B cell (primary cell): ENCODE data around the gene USB1. TPM values are rescaled to one million over a fixed set of nuclear protein-coding genes. Genes with fewer than 3 reads are reported as not detected.

ENCODE experiments used
- ATAC-seq: fragments of 200-7000 bp; cut with Tn5 transposase; one replicate; pipeline ENCODE4 v1.10.0; 2021; ENCODE audit warnings: low read depth, mild to moderate bottlenecking, moderate number of reproducible peaks, moderate library complexity
- CTCF ChIA-PET: fragments of 350-600 bp; sonication (Branson Sonifier 250); formaldehyde crosslinking; loops from one replicate; lab custom pipeline; 2021; ENCODE audit warnings: antibody characterized with exemption, inconsistent platforms; lab: Charles Lee
- POLR2A ChIA-PET: fragments of 350-600 bp; sonication (Branson Sonifier 250); formaldehyde crosslinking; loops from one replicate; lab custom pipeline; 2021; ENCODE audit warnings: antibody characterized with exemption; lab: Charles Lee
- DNase-seq: peaks from one replicate; pipeline ENCODE4 v3.0.0; 2013
- H2AFZ ChIP-seq: 2 replicates; pipeline ENCODE4 v1.6.1; 2012; ENCODE audit warnings: mild to moderate bottlenecking, low read depth, low read length; ENCODE audit not compliant: insufficient read depth, poor library complexity, severe bottlenecking
- H3K27ac ChIP-seq, 2 donors: 1 replicate in 1 of 2; 2 replicates in 1 of 2; pipeline ENCODE4 v1.5.1; 2012 to 2013; ENCODE audit warnings: low read length in 2 of 2, mild to moderate bottlenecking in 2 of 2, moderate library complexity in 1 of 2
- H3K27me3 ChIP-seq, 4 experiments: fragments of 200-600 bp in 1 of 4; sonication (generic) in 1 of 4; replicated peaks in 1 of 4; 1 replicate in 2 of 4; 2 replicates in 2 of 4; pipeline versions ENCODE4 v1.6.1 to v1.7.0; 2013 to 2016; ENCODE audit warnings: low read length in 3 of 4, mild to moderate bottlenecking in 2 of 4, mixed read lengths in 1 of 4, moderate library complexity in 1 of 4; ENCODE audit not compliant: insufficient read depth in 4 of 4, control insufficient read depth in 3 of 4; ENCODE audit errors: control extremely low read depth in 1 of 4
- H3K36me3 ChIP-seq, 2 experiments: replicated peaks in 1 of 2; 1 replicate in 1 of 2; 2 replicates in 1 of 2; pipeline versions ENCODE4 v1.6.1 to v1.7.1; 2013; ENCODE audit warnings: low read length in 1 of 2; ENCODE audit not compliant: insufficient read depth in 2 of 2, control insufficient read depth in 1 of 2; ENCODE audit errors: control extremely low read depth in 1 of 2, extremely low read depth in 1 of 2
- H3K4me1 ChIP-seq, 2 donors: fragments of 200-600 bp in 1 of 2; sonication (generic) in 1 of 2; 1 replicate in 1 of 2; 2 replicates in 1 of 2; pipeline versions ENCODE4 v1.5.1 to v1.6.1; 2013 to 2017; ENCODE audit warnings: low read length in 2 of 2; ENCODE audit not compliant: control insufficient read depth in 2 of 2, insufficient read depth in 2 of 2
- H3K4me2 ChIP-seq: replicated peaks from 2 replicates; pipeline ENCODE3; 2012; ENCODE audit warnings: mild to moderate bottlenecking, low read depth, low read length; ENCODE audit not compliant: poor library complexity, severe bottlenecking
- H3K4me3 ChIP-seq, 5 experiments: fragments of 200-600 bp in 1 of 5; sonication (generic) in 1 of 5; 1 replicate in 3 of 5; 2 replicates in 2 of 5; pipeline versions ENCODE4 v1.5.1 to v1.7.0; 2011 to 2016; ENCODE audit warnings: low read length in 4 of 5, mild to moderate bottlenecking in 4 of 5, low read depth in 2 of 5, control low read depth in 1 of 5, moderate library complexity in 1 of 5; ENCODE audit not compliant: insufficient read depth in 1 of 5; ENCODE audit errors: control extremely low read depth in 1 of 5, extremely low read depth in 1 of 5
- H3K79me2 ChIP-seq: fragments of 200-600 bp; sonication (generic); one replicate; pipeline ENCODE4 v1.6.0; 2016; ENCODE audit warnings: low read length; ENCODE audit not compliant: control insufficient read depth, insufficient read depth
- H3K9ac ChIP-seq: fragments of 200-600 bp; sonication (generic); 2 replicates; pipeline ENCODE4 v1.6.1; 2017; ENCODE audit warnings: mild to moderate bottlenecking, low read length, moderate library complexity
- H3K9me3 ChIP-seq, 3 donors: one replicate each; pipeline versions ENCODE4 v1.6.1 to v1.7.1; 2013; ENCODE audit warnings: low read length in 2 of 3; ENCODE audit not compliant: control insufficient read depth in 2 of 3, insufficient read depth in 1 of 3; ENCODE audit errors: control extremely low read depth in 1 of 3
- H4K20me1 ChIP-seq: 2 replicates; pipeline ENCODE4 v1.6.0; 2012; ENCODE audit warnings: mild to moderate bottlenecking, low read length; ENCODE audit not compliant: insufficient read depth, control insufficient read depth, poor library complexity, severe bottlenecking
- H3K27ac Mint-ChIP-seq: one replicate; pipeline ENCODE4 v1.8.0; 2021; ENCODE audit warnings: mixed read lengths
- H3K27me3 Mint-ChIP-seq: one replicate; pipeline ENCODE4 v1.8.0; 2021; ENCODE audit warnings: mixed read lengths
- H3K4me1 Mint-ChIP-seq: one replicate; pipeline ENCODE4 v1.8.0; 2021; ENCODE audit warnings: mixed read lengths
- H3K4me3 Mint-ChIP-seq: one replicate; pipeline ENCODE4 v1.8.0; 2021; ENCODE audit warnings: mixed read lengths
- H3K9me3 Mint-ChIP-seq: one replicate; pipeline ENCODE4 v1.8.0; 2022; ENCODE audit warnings: mixed read lengths; ENCODE audit not compliant: insufficient read depth
- CTCF ChIP-seq: fragments of 200-600 bp; IDR thresholded peaks from one replicate; pipeline ENCODE4 v1.8.0; 2022; ENCODE audit warnings: antibody characterized with exemption, mild to moderate bottlenecking
- EZH2 ChIP-seq: IDR thresholded peaks from 2 replicates; pipeline ENCODE4 v1.6.1; 2012; ENCODE audit warnings: borderline replicate concordance, low read depth, mild to moderate bottlenecking, moderate library complexity, low read length; ENCODE audit not compliant: insufficient read depth, poor library complexity, severe bottlenecking
- WGBS: methylation state at CpG from one replicate; pipeline ENCODE4 v1.1.5; 2013; ENCODE audit warnings: missing lambda C conversion rate; ENCODE audit not compliant: insufficient coverage; 5-methylcytosine and 5-hydroxymethylcytosine counted together
- intact Hi-C: fragments of 100-400 bp; cut with micrococcal nuclease; formaldehyde crosslinking; loops from one replicate; pipeline ENCODE4 v1.10.0; 2022
- polyA plus RNA-seq: library from polyadenylated mRNA; depleted of rRNA; stranded (reverse); fragments of >200 nt; gene quantifications from 2 replicates; pipeline ENCODE4 v1.2.3, GENCODE V29; 2012
- total RNA-seq, 2 donors: library from RNA; stranded (reverse); fragments of 120-200 nt in 1 of 2; gene quantifications; 1 replicate in 1 of 2; 2 replicates in 1 of 2; pipeline versions ENCODE4 v1.2.3 to v1.2.4, GENCODE V29; 2013 to 2022

USB1 gene
- total and polyA plus RNA-seq, 2 donors (not counting 1 experiment from before 2014, with no cell fraction given) = 32.8 to 37.0 TPM

GRCh38 chr16:57987441-57988177, 13.6 kb upstream of the USB1 start:
- intact Hi-C loops = no loop called here
- POLR2A ChIA-PET = no interaction called here
- 95% methylated on average over 5 of the region's 8 CpGs for WGBS

More at GRCh38 chr16:57987441-57988177, 13.6 kb upstream of the USB1 start:
- Mint-ChIP-seq H3K4me1 (peaks cover 18% of the 10 kb centered on the region), H3K9me3 (no peaks in the 10 kb centered on the region), H3K27ac (no peak overlapping the region), H3K27me3 (no peaks in the 10 kb centered on the region), H3K4me3 (no peak overlapping the region)
- no peak overlapping the region for H2AFZ ChIP-seq
- H3K4me1 ChIP-seq = peaks cover 7 to 16% of the 10 kb centered on the region in 2 donors
- CTCF ChIA-PET = interaction anchor here (1.1 kb wide), 1 partner anchor 14 kb away, joined by 3 read pairs; the partner anchor contains the start of gene USB1
- ATAC-seq = no peak
- no peak for DNase-seq
- H3K9me3 ChIP-seq = peaks cover 0 to 10% (median 0%) of the 10 kb centered on the region in 3 donors
- H3K36me3 ChIP-seq = no peaks in the 10 kb centered on the region
- no peak overlapping the region for H3K4me2 ChIP-seq
- TF ChIP-seq EZH2 (no peak), CTCF (no peak)
- H3K4me3 ChIP-seq = no peak overlapping the region
- no peaks in the 10 kb centered on the region for H4K20me1 ChIP-seq
- H3K27me3 ChIP-seq = peaks cover 0 to 14% (median 1%) of the 10 kb centered on the region in 4 experiments
- no peak overlapping the region for H3K27ac ChIP-seq
- H3K79me2 ChIP-seq = no peaks in the 10 kb centered on the region
- H3K9ac ChIP-seq = no peak overlapping the region
